ENCODE data around the gene PEAK1.

GRCh38 chr15:77437264-77437663 lies 17.4 kb upstream of the PEAK1 start:
- TF ChIP-seq POLR2A (IDR thresholded peaks at IDR 0.05; ENCODE audit: low read length) = no peak
- no peak for TF ChIP-seq CTCF (IDR thresholded peaks at IDR 0.05)
- no peak for TF ChIP-seq RAD21 (conservative IDR thresholded peaks at IDR 0.05 in 1 of 2, IDR thresholded peaks at IDR 0.05 in 1 of 2)
- no peak for TF ChIP-seq REST (IDR thresholded peaks at IDR 0.05)
- no peak for TF ChIP-seq HMGXB4 (CRISPR knock-in tag; IDR thresholded peaks at IDR 0.05; ENCODE audit: borderline replicate concordance)
- TF ChIP-seq RNF2 (IDR thresholded peaks at IDR 0.05; ENCODE audit: borderline replicate concordance, low read depth) = no peak
- no peak for TF ChIP-seq MYC (IDR thresholded peaks at IDR 0.05; ENCODE audit: borderline replicate concordance, low read length)

All from A549 (cell line).